Stomach (tissue), 9 donors: ENCODE measurements around the gene CUX1. TPM values are rescaled to one million over a fixed set of nuclear protein-coding genes. Genes with fewer than 3 reads are reported as not detected.

Experiments used
- DNase-seq, 2 donors: peaks; one replicate each; pipeline versions ENCODE4 v3.0.0 to v3.0.0-alpha.2; 2013 to 2019
- H3K27ac ChIP-seq, 5 donors: fragments of 200-600 bp in 4 of 5; sonication (generic) in 4 of 5; one replicate each; pipeline ENCODE4 v1.5.1; 2013 to 2019; ENCODE audit warnings: mild to moderate bottlenecking in 1 of 5, moderate library complexity in 1 of 5
- H3K27me3 ChIP-seq, 3 donors: fragments of 200-600 bp; sonication (generic); one replicate each; pipeline ENCODE4 v1.5.1; 2017 to 2019; ENCODE audit warnings: mixed run types in 1 of 3
- H3K36me3 ChIP-seq, 4 donors: fragments of 200-600 bp; sonication (generic); 1 replicate in 3 of 4; 2 replicates in 1 of 4; pipeline ENCODE4 v1.5.1; 2016 to 2019
- H3K4me1 ChIP-seq, 4 donors: fragments of 200-600 bp; sonication (generic); one replicate each; pipeline ENCODE4 v1.5.1; 2016 to 2019
- H3K4me3 ChIP-seq, 4 donors: fragments of 200-600 bp; sonication (generic) in 3 of 4; one replicate each; pipeline ENCODE4 v1.5.1; 2016 to 2019; ENCODE audit warnings: mild to moderate bottlenecking in 1 of 4
- H3K9me3 ChIP-seq, 4 donors: fragments of 200-600 bp; sonication (generic); one replicate each; pipeline ENCODE4 v1.5.1; 2016 to 2019
- CTCF ChIP-seq, 7 experiments: fragments of 450-650 bp in 4 of 7; fragments of 200-600 bp in 3 of 7; sonication (generic) in 3 of 7; IDR thresholded peaks; one replicate each; pipeline ENCODE4 v1.5.1; 2016 to 2019; ENCODE audit warnings: antibody characterized with exemption in 7 of 7, control low read depth in 2 of 7, mild to moderate bottlenecking in 1 of 7
- EP300 ChIP-seq: sonication (generic); formaldehyde crosslinking; IDR thresholded peaks from one replicate; pipeline ENCODE4 v1.6.1; 2017; ENCODE audit warnings: antibody characterized with exemption
- POLR2A ChIP-seq, 4 donors: fragments of 450-650 bp; IDR thresholded peaks; one replicate each; pipeline ENCODE4 v1.6.1; 2016; ENCODE audit warnings: antibody characterized with exemption in 4 of 4, control low read depth in 2 of 4, mild to moderate bottlenecking in 1 of 4, moderate library complexity in 1 of 4
- POLR2AphosphoS5 ChIP-seq, 3 donors: sonication (generic); formaldehyde crosslinking; IDR thresholded peaks; one replicate each; pipeline ENCODE4 v1.6.1; 2016; ENCODE audit warnings: antibody characterized with exemption in 3 of 3
- WGBS, 5 donors: extraction: QIAGEN DNeasy Blood & Tissue Kit in 3 of 5; methylation state at CpG; one replicate each; pipeline versions ENCODE4 v1.1.5 to v1.1.7; 2013 to 2018; 5-methylcytosine and 5-hydroxymethylcytosine counted together
- intact Hi-C: fragments of 100-400 bp; cut with DNase I; formaldehyde crosslinking; loops from one replicate; pipeline ENCODE4 v1.15.1; 2023; ENCODE audit warnings: low total_unique reads
- polyA plus RNA-seq, 3 donors: library from polyadenylated mRNA; stranded (reverse); fragments of 200-250 nt; gene quantifications; one replicate each; pipeline ENCODE4 v1.2.3, GENCODE V29; 2013
- total RNA-seq, 5 donors: library from RNA; depleted of rRNA; stranded (reverse); fragments of >200 nt; gene quantifications; one replicate each; pipeline versions ENCODE4 v1.1.0 to v1.2.3, GENCODE V29; 2014 to 2016
- donor health status: healthy with polysubstance abuse.
- donor health status: Bipolar disorder and iron deficiency.
- donor health status: healthy.

Gene CUX1
- total and polyA plus RNA-seq, 8 donors, result 24.7 to 201 (median 54.7) TPM

GRCh38 chr7:102059524-102059923 is 242.1 kb downstream of the CUX1 start:
- Histone ChIP-seq H3K4me3 (no peak overlapping the region), H3K4me1 (peaks cover 8 to 19% (median 12%) of the 10 kb centered on the region in 4 donors), H3K9me3 (peaks cover 0 to 2% (median 0%) of the 10 kb centered on the region in 4 donors), H3K27ac (no peak overlapping the region), H3K27me3 (no peaks in the 10 kb centered on the region), H3K36me3 (no peaks in the 10 kb centered on the region)
- intact Hi-C loops, result no loop called here
- no peak for TF ChIP-seq EP300
- TF ChIP-seq POLR2AphosphoS5 (IDR thresholded peaks at IDR 0.05), result no peak
- TF ChIP-seq POLR2A (IDR thresholded peaks at IDR 0.05), result no peak
- no peak for TF ChIP-seq CTCF (IDR thresholded peaks at IDR 0.05)
- no peak for DNase-seq
- 76 to 87% (median 85%) methylated on average over 9 of the region's 9 CpGs for WGBS, 5 donors

- no peaks in the 10 kb centered on the region for H3K9me3 ChIP-seq
- H3K4me3 ChIP-seq, result no peak overlapping the region
- intact Hi-C loops, result no loop called here
- no peak overlapping the region for H3K27ac ChIP-seq
- WGBS, 5 donors, result 87 to 97% (median 88%) methylated on average over 10 to 11 of the region's 11 CpGs
- TF ChIP-seq CTCF (IDR thresholded peaks at IDR 0.05) (no peak), POLR2A (IDR thresholded peaks at IDR 0.05) (no peak), POLR2AphosphoS5 (IDR thresholded peaks at IDR 0.05) (no peak), EP300 (no peak)
- H3K36me3 ChIP-seq, result peaks cover 0 to 3% (median 1%) of the 10 kb centered on the region in 4 donors
- H3K4me1 ChIP-seq, result peaks cover 10 to 23% (median 14%) of the 10 kb centered on the region in 4 donors
- no peak for DNase-seq
- no peaks in the 10 kb centered on the region for H3K27me3 ChIP-seq
Measured at GRCh38 chr7:102061354-102061945, 244.0 kb downstream of the CUX1 start.

GRCh38 chr7:102061981-102062390 is 244.6 kb downstream of the CUX1 start:
- no peak overlapping the region for H3K27ac ChIP-seq
- intact Hi-C loops, result no loop called here
- H3K27me3 ChIP-seq, result no peaks in the 10 kb centered on the region
- 78 to 90% (median 83%) methylated on average over 7 to 8 of the region's 8 CpGs for WGBS, 5 donors
- peaks cover 10 to 23% (median 14%) of the 10 kb centered on the region in 4 donors for H3K4me1 ChIP-seq
- H3K9me3 ChIP-seq, result no peaks in the 10 kb centered on the region
- TF ChIP-seq POLR2AphosphoS5 (IDR thresholded peaks at IDR 0.05) (no peak), POLR2A (IDR thresholded peaks at IDR 0.05) (no peak), EP300 (no peak), CTCF (IDR thresholded peaks at IDR 0.05) (no peak)
- H3K4me3 ChIP-seq, result no peak overlapping the region
- DNase-seq, result peak in 1 of 2 donors; percentile 33
- peaks cover 0 to 6% (median 2%) of the 10 kb centered on the region in 4 donors for H3K36me3 ChIP-seq

- TF ChIP-seq CTCF (IDR thresholded peaks at IDR 0.05) (no peak), POLR2AphosphoS5 (IDR thresholded peaks at IDR 0.05) (peak in 1 of 3 donors; percentile 22)
- no peaks in the 10 kb centered on the region for H3K9me3 ChIP-seq
- 45 to 60% (median 52%) methylated on average over 6 to 9 of the region's 9 CpGs for WGBS, 5 donors
- peaks cover 10 to 23% (median 14%) of the 10 kb centered on the region in 4 donors for H3K4me1 ChIP-seq
- H3K4me3 ChIP-seq, result no peak overlapping the region
- peak overlapping the region in 3 of 5 donors; percentile 33 to 70 (median 35) for H3K27ac ChIP-seq
- H3K36me3 ChIP-seq, result peaks cover 0 to 6% (median 2%) of the 10 kb centered on the region in 4 donors
- no peaks in the 10 kb centered on the region for H3K27me3 ChIP-seq
- intact Hi-C loops, result no loop called here
- peak; percentile 61 to 66 for DNase-seq
Measured at GRCh38 chr7:102063690-102064180, 246.3 kb downstream of the CUX1 start.
